WI38 (cell line): ENCODE results near the gene IGFL4.
A peak's percentile ranks its signal among the peaks of the same experiment; 100 is the strongest.
"Not testable (repeated sequence)": the region's sequence is repeated elsewhere in the genome, so short reads cannot be mapped to it uniquely, and the experiment has no call there.

Experiments used
- H3K4me3 ChIP-seq: 2 replicates; pipeline ENCODE4 v1.5.1; 2011; ENCODE audit warnings: low read depth, mild to moderate bottlenecking, control low read depth, low read length
- CTCF ChIP-seq: IDR thresholded peaks from 2 replicates; pipeline ENCODE4 v1.5.1; 2012; ENCODE audit warnings: low read depth, mild to moderate bottlenecking, control low read depth, low read length

IGFL4 gene

GRCh38 chr19:46080561-46080960 is 39.8 kb upstream of the IGFL4 start:
- no peak for TF ChIP-seq CTCF
- H3K4me3 ChIP-seq = no peak overlapping the region

GRCh38 chr19:46079576-46079975 is 38.8 kb upstream of the IGFL4 start:
- TF ChIP-seq CTCF = no peak
- no peak overlapping the region for H3K4me3 ChIP-seq

GRCh38 chr19:46078573-46079332 is 38.0 kb upstream of the IGFL4 start:
- H3K4me3 ChIP-seq = not testable (repeated sequence)
- TF ChIP-seq CTCF = peak; percentile 20; the same call in 1 of the 2 replicates

GRCh38 chr19:46077815-46078167 is 37.0 kb upstream of the IGFL4 start:
- H3K4me3 ChIP-seq = no peak overlapping the region

GRCh38 chr19:46076951-46077814 is 36.4 kb upstream of the IGFL4 start:
- TF ChIP-seq CTCF = peak; percentile 99
- H3K4me3 ChIP-seq = peak overlapping the region; percentile 40

More at GRCh38 chr19:46077815-46078167, 37.0 kb upstream of the IGFL4 start:
- no peak for TF ChIP-seq CTCF

GRCh38 chr19:46076031-46076880 is 35.5 kb upstream of the IGFL4 start:
- TF ChIP-seq CTCF = no peak
- H3K4me3 ChIP-seq = no peak overlapping the region
